Mucosa of gallbladder (tissue), 1 donor: ENCODE data around the gene KIAA1958. TPM values are rescaled to one million over a fixed set of nuclear protein-coding genes. Genes with fewer than 3 reads are reported as not detected.

ENCODE experiments used
- DNase-seq: peaks from one replicate; pipeline ENCODE4 v3.0.0-alpha.2; 2020; ENCODE audit warnings: low spot score
- total RNA-seq: library from RNA; stranded (reverse); gene quantifications from one replicate; pipeline ENCODE4 v1.2.1, GENCODE V29; 2021
- donor health status: DM: no; HTN: no; CAD: no.

The KIAA1958 gene
- total RNA-seq, 1 donor from 2014 or later: 11.3 TPM

GRCh38 chr9:112601636-112602035 is 115.0 kb downstream of the KIAA1958 start:
- no peak for DNase-seq

GRCh38 chr9:112604790-112605189 is 118.2 kb downstream of the KIAA1958 start:
- no peak for DNase-seq

- DNase-seq: no peak
Measured at GRCh38 chr9:112605518-112605917, 118.9 kb downstream of the KIAA1958 start.

GRCh38 chr9:112605963-112606699 is 119.5 kb downstream of the KIAA1958 start:
- DNase-seq: no peak

GRCh38 chr9:112608851-112609250 is 122.2 kb downstream of the KIAA1958 start:
- no peak for DNase-seq

GRCh38 chr9:112615584-112616266 is 129.1 kb downstream of the KIAA1958 start:
- DNase-seq: no peak

- DNase-seq: no peak
Measured at GRCh38 chr9:112617371-112617770, 130.7 kb downstream of the KIAA1958 start.

GRCh38 chr9:112618385-112619009 is 131.9 kb downstream of the KIAA1958 start:
- no peak for DNase-seq

- DNase-seq: no peak
Measured at GRCh38 chr9:112620388-112620787, 133.8 kb downstream of the KIAA1958 start.

GRCh38 chr9:112621018-112621655 is 134.5 kb downstream of the KIAA1958 start:
- no peak for DNase-seq

GRCh38 chr9:112623198-112623597 is 136.6 kb downstream of the KIAA1958 start:
- no peak for DNase-seq

- no peak for DNase-seq
Measured at GRCh38 chr9:112624711-112625707, 138.4 kb downstream of the KIAA1958 start.

- DNase-seq: no peak
Measured at GRCh38 chr9:112629671-112630485, 143.3 kb downstream of the KIAA1958 start.

GRCh38 chr9:112631313-112632070 is 144.9 kb downstream of the KIAA1958 start:
- no peak for DNase-seq

- no peak for DNase-seq
Measured at GRCh38 chr9:112640311-112640710, 153.7 kb downstream of the KIAA1958 start.

- DNase-seq: no peak
Measured at GRCh38 chr9:112642126-112642525, 155.5 kb downstream of the KIAA1958 start.

GRCh38 chr9:112647596-112647995 is 161.0 kb downstream of the KIAA1958 start:
- DNase-seq: no peak

- DNase-seq: no peak
Measured at GRCh38 chr9:112648624-112649023, 162.0 kb downstream of the KIAA1958 start.

GRCh38 chr9:112654282-112654681 is 167.7 kb downstream of the KIAA1958 start:
- no peak for DNase-seq
